Ascending aorta (tissue), 2 donors: ENCODE measurements around the gene PLPPR3. TPM values are rescaled to one million over a fixed set of nuclear protein-coding genes. Genes with fewer than 3 reads are reported as not detected.

Experiments
- DNase-seq, 2 donors: peaks; one replicate each; pipeline ENCODE4 v3.0.0-alpha.2; 2019; ENCODE audit warnings: low spot score in 2 of 2
- H3K27ac ChIP-seq, 2 donors: fragments of 200-600 bp; sonication (generic); one replicate each; pipeline ENCODE4 v1.5.1; 2016 to 2017; ENCODE audit warnings: mild to moderate bottlenecking in 1 of 2
- H3K27me3 ChIP-seq: fragments of 200-600 bp; sonication (generic); one replicate; pipeline ENCODE4 v1.5.1; 2017
- H3K36me3 ChIP-seq, 2 donors: fragments of 200-600 bp; sonication (generic); one replicate each; pipeline ENCODE4 v1.5.1; 2016
- H3K4me1 ChIP-seq, 2 donors: fragments of 200-600 bp; sonication (generic); one replicate each; pipeline ENCODE4 v1.5.1; 2016 to 2017; ENCODE audit warnings: mild to moderate bottlenecking in 1 of 2
- H3K4me3 ChIP-seq, 2 donors: fragments of 200-600 bp; sonication (generic); one replicate each; pipeline ENCODE4 v1.5.1; 2016 to 2017; ENCODE audit warnings: mild to moderate bottlenecking in 1 of 2
- H3K9me3 ChIP-seq, 2 donors: fragments of 200-600 bp; sonication (generic); one replicate each; pipeline ENCODE4 v1.5.1; 2016
- intact Hi-C: fragments of 100-400 bp; cut with DNase I; formaldehyde crosslinking; loops from one replicate; pipeline ENCODE4 v1.15.1; 2023
- total RNA-seq: library from RNA; depleted of rRNA; stranded (reverse); fragments of >200 nt; gene quantifications from one replicate; pipeline ENCODE4 v1.1.0, GENCODE V29; 2016
- TF ChIP-seq, protein P1 (sequence below), 3 experiments: fragments of 200-600 bp in 2 of 3; fragments of 450-650 bp in 1 of 3; sonication (generic) in 2 of 3; IDR thresholded peaks; one replicate each; pipeline ENCODE4 v1.5.1; 2016 to 2019; ENCODE audit warnings: antibody characterized with exemption in 3 of 3, mild to moderate bottlenecking in 1 of 3, moderate library complexity in 1 of 3

Gene PLPPR3
- total RNA-seq, 1 donor from 2014 or later = not detected

DNA sequence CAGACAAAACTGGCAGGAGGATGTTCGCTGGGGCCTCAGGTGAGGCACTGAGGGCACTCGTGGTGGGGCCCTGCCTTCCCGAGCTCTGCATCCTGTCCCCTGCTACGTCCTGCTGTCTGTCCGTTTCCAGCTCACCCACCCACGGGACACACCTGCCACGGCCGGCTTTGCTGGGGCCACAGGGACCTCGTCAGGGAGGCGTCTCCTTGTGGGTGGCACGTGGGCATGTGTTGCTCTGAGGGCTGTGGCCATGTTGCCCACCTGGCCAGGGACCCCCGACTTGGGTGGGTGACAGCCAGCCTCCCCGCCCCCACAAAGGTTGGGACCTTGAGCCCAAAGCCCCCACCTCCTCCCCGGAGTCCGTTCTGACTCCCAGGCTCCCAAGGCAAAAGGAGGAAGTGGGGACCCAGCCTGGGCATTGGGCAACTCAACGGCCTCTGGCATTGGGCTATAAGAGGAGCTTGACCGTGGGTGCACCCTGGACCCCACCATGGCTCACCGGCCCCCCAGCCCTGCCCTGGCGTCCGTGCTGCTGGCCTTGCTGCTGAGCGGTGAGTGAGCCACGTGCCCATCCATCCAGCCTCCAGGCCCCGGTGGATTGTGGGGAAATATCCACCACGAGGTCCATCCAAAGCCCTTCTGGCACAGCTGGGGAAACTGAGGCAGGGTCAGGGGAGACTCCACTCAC, 18.9 kb upstream of the PLPPR3 start, which contains the start of gene PRTN3:
TSS of gene PRTN3 (plus strand) at position 481 of the 688 bp plus-strand sequence. CDS start at position 491, 10 bp downstream.
- H3K36me3 ChIP-seq = no peaks in the 10 kb centered on the region
- intact Hi-C loops = no loop called here
- H3K9me3 ChIP-seq = no peaks in the 10 kb centered on the region
- H3K27me3 ChIP-seq = peaks cover 16% of the 10 kb centered on the region
- H3K4me1 ChIP-seq = peaks cover 7% of the 10 kb centered on the region in 2 donors
- DNase-seq = no peak
- no peak within 1 kb of the TSS for H3K4me3 ChIP-seq
- TF ChIP-seq, protein P1, sequence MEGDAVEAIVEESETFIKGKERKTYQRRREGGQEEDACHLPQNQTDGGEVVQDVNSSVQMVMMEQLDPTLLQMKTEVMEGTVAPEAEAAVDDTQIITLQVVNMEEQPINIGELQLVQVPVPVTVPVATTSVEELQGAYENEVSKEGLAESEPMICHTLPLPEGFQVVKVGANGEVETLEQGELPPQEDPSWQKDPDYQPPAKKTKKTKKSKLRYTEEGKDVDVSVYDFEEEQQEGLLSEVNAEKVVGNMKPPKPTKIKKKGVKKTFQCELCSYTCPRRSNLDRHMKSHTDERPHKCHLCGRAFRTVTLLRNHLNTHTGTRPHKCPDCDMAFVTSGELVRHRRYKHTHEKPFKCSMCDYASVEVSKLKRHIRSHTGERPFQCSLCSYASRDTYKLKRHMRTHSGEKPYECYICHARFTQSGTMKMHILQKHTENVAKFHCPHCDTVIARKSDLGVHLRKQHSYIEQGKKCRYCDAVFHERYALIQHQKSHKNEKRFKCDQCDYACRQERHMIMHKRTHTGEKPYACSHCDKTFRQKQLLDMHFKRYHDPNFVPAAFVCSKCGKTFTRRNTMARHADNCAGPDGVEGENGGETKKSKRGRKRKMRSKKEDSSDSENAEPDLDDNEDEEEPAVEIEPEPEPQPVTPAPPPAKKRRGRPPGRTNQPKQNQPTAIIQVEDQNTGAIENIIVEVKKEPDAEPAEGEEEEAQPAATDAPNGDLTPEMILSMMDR (IDR thresholded peaks at IDR 0.05) = no peak
- H3K27ac ChIP-seq = no peak within 1 kb of the TSS

DNA sequence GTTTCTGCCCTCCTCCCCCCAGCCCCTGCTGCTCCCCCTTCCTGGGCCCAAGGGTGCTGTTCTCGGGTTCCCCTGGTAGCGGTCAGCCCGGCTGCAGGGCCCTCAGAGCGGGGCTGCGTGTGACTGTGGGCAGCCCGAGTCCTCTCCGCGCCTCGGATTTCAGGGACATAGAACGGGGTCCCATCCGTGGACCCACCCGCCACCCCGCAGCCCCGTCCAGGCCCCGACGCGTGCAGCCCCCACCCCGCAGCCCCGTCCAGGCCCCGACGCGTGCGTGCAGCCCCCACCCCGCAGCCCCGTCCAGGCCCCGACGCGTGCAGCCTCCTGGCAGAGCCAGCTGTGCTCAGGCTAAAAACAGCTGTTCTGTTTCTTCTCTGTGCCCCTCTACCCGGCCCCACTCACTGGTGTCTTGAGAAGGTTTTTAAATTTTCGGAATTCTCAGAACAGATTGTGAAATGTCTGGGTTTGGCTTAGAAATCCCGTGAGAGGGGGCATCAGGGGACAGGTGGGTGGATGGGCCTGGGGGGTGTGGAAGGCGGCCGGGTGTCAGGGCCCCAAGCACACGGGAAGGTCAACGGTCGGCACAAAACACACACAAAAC, 13.6 kb upstream of the PLPPR3 start:
- intact Hi-C loops = no loop called here
- no peaks in the 10 kb centered on the region for H3K9me3 ChIP-seq
- no peaks in the 10 kb centered on the region for H3K36me3 ChIP-seq
- peaks cover 4% of the 10 kb centered on the region for H3K27me3 ChIP-seq
- no peak overlapping the region for H3K4me3 ChIP-seq
- H3K4me1 ChIP-seq = no peaks in the 10 kb centered on the region
- no peak overlapping the region for H3K27ac ChIP-seq
- no peak for DNase-seq
- TF ChIP-seq, protein P1 (IDR thresholded peaks at IDR 0.05) = no peak

- no peaks in the 10 kb centered on the region for H3K36me3 ChIP-seq
- H3K27ac ChIP-seq = no peak overlapping the region
- no peaks in the 10 kb centered on the region for H3K4me1 ChIP-seq
- no peak overlapping the region for H3K4me3 ChIP-seq
- intact Hi-C loops = no loop called here
- no peak for DNase-seq
- TF ChIP-seq, protein P1 (IDR thresholded peaks at IDR 0.05) = no peak
- H3K27me3 ChIP-seq = peaks cover 4% of the 10 kb centered on the region
- H3K9me3 ChIP-seq = no peaks in the 10 kb centered on the region
Measured at GRCh38 chr19:834216-834615, 12.5 kb upstream of the PLPPR3 start.

DNA sequence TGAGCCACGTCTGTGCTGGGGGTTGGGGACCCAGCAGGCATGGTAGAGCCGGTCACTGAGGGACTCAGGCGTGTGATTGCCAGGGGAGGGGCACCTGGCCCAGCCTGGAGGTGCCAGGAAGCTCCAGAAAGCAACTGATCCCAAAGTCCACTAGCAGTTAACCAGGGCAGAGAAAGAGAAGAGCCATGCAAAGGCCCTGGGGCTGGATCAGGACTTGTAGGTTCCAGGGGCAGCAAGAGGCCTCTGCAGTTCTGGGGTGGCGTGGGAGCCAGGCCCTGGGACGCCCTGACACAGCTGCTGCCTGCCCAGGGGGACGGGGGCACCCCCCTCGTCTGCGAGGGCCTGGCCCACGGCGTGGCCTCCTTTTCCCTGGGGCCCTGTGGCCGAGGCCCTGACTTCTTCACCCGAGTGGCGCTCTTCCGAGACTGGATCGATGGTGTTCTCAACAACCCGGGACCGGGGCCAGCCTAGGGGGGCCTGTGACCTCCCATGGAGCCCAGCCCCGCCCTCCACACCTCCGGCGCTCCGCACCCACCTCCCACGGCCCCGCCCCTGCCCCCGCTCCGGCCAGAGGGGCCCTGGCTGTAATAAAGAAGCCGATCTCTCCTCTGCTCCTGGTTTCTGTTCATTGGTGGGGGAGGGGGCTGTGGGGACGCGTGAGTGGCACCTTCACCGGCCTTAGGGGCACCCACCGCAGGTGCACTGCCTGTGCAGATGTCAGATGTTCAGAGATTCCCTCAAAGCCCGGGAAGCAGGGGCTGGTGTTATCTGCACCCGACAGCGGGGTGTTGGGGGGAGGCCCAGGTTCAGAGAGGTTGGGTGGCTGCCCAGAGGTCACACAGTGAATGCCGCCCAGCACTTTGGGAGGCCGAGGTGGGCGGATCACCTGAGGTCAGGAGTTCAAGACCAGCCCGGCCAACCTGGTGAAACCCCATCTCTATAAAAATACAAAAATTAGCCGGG, 9.9 kb upstream of the PLPPR3 start:
- TF ChIP-seq, protein P1 (IDR thresholded peaks at IDR 0.05) = no peak
- Histone ChIP-seq H3K4me1 (no peaks in the 10 kb centered on the region), H3K27me3 (peaks cover 4% of the 10 kb centered on the region), H3K9me3 (no peaks in the 10 kb centered on the region), H3K4me3 (no peak overlapping the region), H3K36me3 (no peaks in the 10 kb centered on the region), H3K27ac (no peak overlapping the region)
- no peak for DNase-seq
- intact Hi-C loops = no loop called here

- Histone ChIP-seq H3K27me3 (peaks cover 4% of the 10 kb centered on the region), H3K4me3 (no peak overlapping the region), H3K4me1 (no peaks in the 10 kb centered on the region), H3K27ac (no peak overlapping the region), H3K9me3 (no peaks in the 10 kb centered on the region), H3K36me3 (no peaks in the 10 kb centered on the region)
- no peak for DNase-seq
- TF ChIP-seq, protein P1 (IDR thresholded peaks at IDR 0.05) = no peak
- intact Hi-C loops = no loop called here
Measured at GRCh38 chr19:829129-829758, 7.5 kb upstream of the PLPPR3 start.
